ENCODE measurements around the gene PRKCA.

Gene PRKCA

GRCh38 chr17:66460558-66460957 lies 158.1 kb downstream of the PRKCA start:
- no peaks in the 10 kb centered on the region for H3K27me3 ChIP-seq (ENCODE audit: insufficient read depth, low read length)
- H2AFZ ChIP-seq (ENCODE audit: low read depth, low read length) = no peak overlapping the region
- H3K9me3 ChIP-seq (ENCODE audit: low read length) = peaks cover 2% of the 10 kb centered on the region
- H3K4me3 ChIP-seq (ENCODE audit: low read length) = no peak overlapping the region
- no peaks in the 10 kb centered on the region for H3K4me1 ChIP-seq (ENCODE audit: insufficient read depth, low read length)
- no peaks in the 10 kb centered on the region for H3K36me3 ChIP-seq (ENCODE audit: insufficient read depth, low read length)

- no peak overlapping the region for H3K4me3 ChIP-seq (ENCODE audit: low read length)
- H3K9me3 ChIP-seq (ENCODE audit: low read length) = peaks cover 2% of the 10 kb centered on the region
- H3K27me3 ChIP-seq (ENCODE audit: insufficient read depth, low read length) = no peaks in the 10 kb centered on the region
- H3K4me1 ChIP-seq (ENCODE audit: insufficient read depth, low read length) = no peaks in the 10 kb centered on the region
- H2AFZ ChIP-seq (ENCODE audit: low read depth, low read length) = no peak overlapping the region
- H3K36me3 ChIP-seq (ENCODE audit: insufficient read depth, low read length) = no peaks in the 10 kb centered on the region
These were observed 159.1 kb downstream of the PRKCA start for GRCh38 chr17:66461343-66461995.

- Histone ChIP-seq H3K9me3 (ENCODE audit: low read length) (no peaks in the 10 kb centered on the region), H3K4me3 (ENCODE audit: low read length) (no peak overlapping the region), H3K27me3 (ENCODE audit: insufficient read depth, low read length) (no peaks in the 10 kb centered on the region), H2AFZ (ENCODE audit: low read depth, low read length) (no peak overlapping the region), H3K4me1 (ENCODE audit: insufficient read depth, low read length) (peaks cover 5% of the 10 kb centered on the region), H3K36me3 (ENCODE audit: insufficient read depth, low read length) (no peaks in the 10 kb centered on the region)
These were observed 159.6 kb downstream of the PRKCA start for GRCh38 chr17:66462010-66462409.

GRCh38 chr17:66464921-66465320 lies 162.5 kb downstream of the PRKCA start:
- Histone ChIP-seq H3K36me3 (ENCODE audit: insufficient read depth, low read length) (no peaks in the 10 kb centered on the region), H3K4me3 (ENCODE audit: low read length) (no peak overlapping the region), H3K9me3 (ENCODE audit: low read length) (no peaks in the 10 kb centered on the region), H2AFZ (ENCODE audit: low read depth, low read length) (no peak overlapping the region), H3K4me1 (ENCODE audit: insufficient read depth, low read length) (peaks cover 23% of the 10 kb centered on the region), H3K27me3 (ENCODE audit: insufficient read depth, low read length) (no peaks in the 10 kb centered on the region)

GRCh38 chr17:66465701-66466100 lies 163.3 kb downstream of the PRKCA start:
- no peaks in the 10 kb centered on the region for H3K9me3 ChIP-seq (ENCODE audit: low read length)
- no peak overlapping the region for H2AFZ ChIP-seq (ENCODE audit: low read depth, low read length)
- no peak overlapping the region for H3K4me3 ChIP-seq (ENCODE audit: low read length)
- peaks cover 23% of the 10 kb centered on the region for H3K4me1 ChIP-seq (ENCODE audit: insufficient read depth, low read length)
- no peaks in the 10 kb centered on the region for H3K27me3 ChIP-seq (ENCODE audit: insufficient read depth, low read length)
- no peaks in the 10 kb centered on the region for H3K36me3 ChIP-seq (ENCODE audit: insufficient read depth, low read length)

- no peaks in the 10 kb centered on the region for H3K9me3 ChIP-seq (ENCODE audit: low read length)
These were observed 163.8 kb downstream of the PRKCA start for GRCh38 chr17:66466106-66466820.

GRCh38 chr17:66466840-66467367 lies 164.5 kb downstream of the PRKCA start:
- Histone ChIP-seq H3K4me3 (ENCODE audit: low read length) (no peak overlapping the region), H3K4me1 (ENCODE audit: insufficient read depth, low read length) (peaks cover 23% of the 10 kb centered on the region), H3K27me3 (ENCODE audit: insufficient read depth, low read length) (no peaks in the 10 kb centered on the region), H3K9me3 (ENCODE audit: low read length) (no peaks in the 10 kb centered on the region), H2AFZ (ENCODE audit: low read depth, low read length) (no peak overlapping the region), H3K36me3 (ENCODE audit: insufficient read depth, low read length) (no peaks in the 10 kb centered on the region)

More at GRCh38 chr17:66466106-66466820, 163.8 kb downstream of the PRKCA start:
- Histone ChIP-seq H3K4me3 (ENCODE audit: low read length) (no peak overlapping the region), H3K27me3 (ENCODE audit: insufficient read depth, low read length) (no peaks in the 10 kb centered on the region), H3K36me3 (ENCODE audit: insufficient read depth, low read length) (no peaks in the 10 kb centered on the region), H2AFZ (ENCODE audit: low read depth, low read length) (no peak overlapping the region), H3K4me1 (ENCODE audit: insufficient read depth, low read length) (peaks cover 23% of the 10 kb centered on the region)

- H3K27me3 ChIP-seq (ENCODE audit: insufficient read depth, low read length) = no peaks in the 10 kb centered on the region
- H3K4me1 ChIP-seq (ENCODE audit: insufficient read depth, low read length) = peaks cover 23% of the 10 kb centered on the region
These were observed 165.4 kb downstream of the PRKCA start for GRCh38 chr17:66467766-66468165.

GRCh38 chr17:66468241-66469087 lies 166.1 kb downstream of the PRKCA start:
- no peaks in the 10 kb centered on the region for H3K27me3 ChIP-seq (ENCODE audit: insufficient read depth, low read length)
- H3K4me3 ChIP-seq (ENCODE audit: low read length) = no peak overlapping the region
- H3K4me1 ChIP-seq (ENCODE audit: insufficient read depth, low read length) = peaks cover 23% of the 10 kb centered on the region
- H3K36me3 ChIP-seq (ENCODE audit: insufficient read depth, low read length) = no peaks in the 10 kb centered on the region
- H2AFZ ChIP-seq (ENCODE audit: low read depth, low read length) = no peak overlapping the region
- H3K9me3 ChIP-seq (ENCODE audit: low read length) = no peaks in the 10 kb centered on the region

More at GRCh38 chr17:66467766-66468165, 165.4 kb downstream of the PRKCA start:
- H3K4me3 ChIP-seq (ENCODE audit: low read length) = no peak overlapping the region
- H3K36me3 ChIP-seq (ENCODE audit: insufficient read depth, low read length) = no peaks in the 10 kb centered on the region
- H2AFZ ChIP-seq (ENCODE audit: low read depth, low read length) = no peak overlapping the region
- no peaks in the 10 kb centered on the region for H3K9me3 ChIP-seq (ENCODE audit: low read length)

GRCh38 chr17:66469088-66469442 lies 166.7 kb downstream of the PRKCA start:
- no peak overlapping the region for H3K4me3 ChIP-seq (ENCODE audit: low read length)
- no peak overlapping the region for H2AFZ ChIP-seq (ENCODE audit: low read depth, low read length)
- H3K36me3 ChIP-seq (ENCODE audit: insufficient read depth, low read length) = no peaks in the 10 kb centered on the region
- H3K4me1 ChIP-seq (ENCODE audit: insufficient read depth, low read length) = peaks cover 27% of the 10 kb centered on the region
- H3K9me3 ChIP-seq (ENCODE audit: low read length) = no peaks in the 10 kb centered on the region
- H3K27me3 ChIP-seq (ENCODE audit: insufficient read depth, low read length) = no peaks in the 10 kb centered on the region

GRCh38 chr17:66469461-66469860 lies 167.0 kb downstream of the PRKCA start:
- no peak overlapping the region for H2AFZ ChIP-seq (ENCODE audit: low read depth, low read length)
- no peaks in the 10 kb centered on the region for H3K9me3 ChIP-seq (ENCODE audit: low read length)
- H3K27me3 ChIP-seq (ENCODE audit: insufficient read depth, low read length) = no peaks in the 10 kb centered on the region
- H3K4me1 ChIP-seq (ENCODE audit: insufficient read depth, low read length) = peaks cover 31% of the 10 kb centered on the region
- no peaks in the 10 kb centered on the region for H3K36me3 ChIP-seq (ENCODE audit: insufficient read depth, low read length)
- no peak overlapping the region for H3K4me3 ChIP-seq (ENCODE audit: low read length)

- Histone ChIP-seq H3K4me1 (ENCODE audit: insufficient read depth, low read length) (peaks cover 35% of the 10 kb centered on the region), H3K4me3 (ENCODE audit: low read length) (no peak overlapping the region), H3K27me3 (ENCODE audit: insufficient read depth, low read length) (no peaks in the 10 kb centered on the region), H3K9me3 (ENCODE audit: low read length) (no peaks in the 10 kb centered on the region), H2AFZ (ENCODE audit: low read depth, low read length) (no peak overlapping the region), H3K36me3 (ENCODE audit: insufficient read depth, low read length) (no peaks in the 10 kb centered on the region)
These were observed 167.5 kb downstream of the PRKCA start for GRCh38 chr17:66469890-66470289.

- Histone ChIP-seq H3K36me3 (ENCODE audit: insufficient read depth, low read length) (no peaks in the 10 kb centered on the region), H3K4me1 (ENCODE audit: insufficient read depth, low read length) (peaks cover 29% of the 10 kb centered on the region), H3K9me3 (ENCODE audit: low read length) (no peaks in the 10 kb centered on the region), H2AFZ (ENCODE audit: low read depth, low read length) (no peak overlapping the region), H3K27me3 (ENCODE audit: insufficient read depth, low read length) (no peaks in the 10 kb centered on the region), H3K4me3 (ENCODE audit: low read length) (no peak overlapping the region)
These were observed 169.7 kb downstream of the PRKCA start for GRCh38 chr17:66472123-66472522.

Data from neuron (in vitro differentiated cells).